ENCODE results near the gene FOXP1.

The FOXP1 gene

DNA sequence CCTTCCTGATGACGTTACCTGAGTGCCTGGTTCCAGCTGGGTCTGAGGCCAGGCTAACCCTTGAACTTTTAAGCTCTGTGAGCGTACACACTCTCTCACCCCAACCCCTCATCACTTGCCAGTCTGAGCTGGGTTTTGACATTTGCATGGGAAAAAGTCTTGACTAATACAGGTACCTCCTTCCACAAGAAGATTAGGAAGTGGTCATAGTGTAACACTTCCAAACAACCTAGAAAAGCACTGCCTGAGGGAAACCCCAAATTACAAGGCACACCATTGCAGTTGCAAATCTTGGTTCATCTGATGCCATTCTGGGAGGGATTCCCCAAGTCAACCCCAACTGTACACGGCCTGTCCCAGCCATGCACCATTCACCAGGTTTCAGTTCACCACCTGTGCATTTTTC lies 499.8 kb downstream of the FOXP1 start:
- Histone ChIP-seq H3F3A (ENCODE audit: insufficient read depth, low read length) (no peaks in the 10 kb centered on the region), H3K9ac (ENCODE audit: low read length) (no peak overlapping the region), H3K27me3 (ENCODE audit: insufficient read depth, low read length) (no peaks in the 10 kb centered on the region), H3K27ac (ENCODE audit: low read depth, low read length, poor library complexity, severe bottlenecking) (no peak overlapping the region), H3K9me3 (ENCODE audit: low read length) (no peaks in the 10 kb centered on the region), H3K4me3 (ENCODE audit: low read depth, low read length, poor library complexity, severe bottlenecking) (no peak overlapping the region), H2AFZ (ENCODE audit: low read length) (no peak overlapping the region), H3K9me2 (ENCODE audit: low read depth, low read length) (no peaks in the 10 kb centered on the region), H3K4me2 (ENCODE audit: low read length) (no peak overlapping the region), H3K79me2 (ENCODE audit: insufficient read depth, low read length) (peaks cover 54% of the 10 kb centered on the region), H3K36me3 (ENCODE audit: insufficient read depth, low read length) (peaks cover 34% of the 10 kb centered on the region), H4K20me1 (ENCODE audit: insufficient read depth, low read length) (0 out of 2 replicates have a peak, but pooled peaks cover 5% of the 10 kb centered on the region), H3K4me1 (ENCODE audit: insufficient read depth, low read length, severe bottlenecking) (peaks cover 20% of the 10 kb centered on the region)
- TF ChIP-seq, protein P1, sequence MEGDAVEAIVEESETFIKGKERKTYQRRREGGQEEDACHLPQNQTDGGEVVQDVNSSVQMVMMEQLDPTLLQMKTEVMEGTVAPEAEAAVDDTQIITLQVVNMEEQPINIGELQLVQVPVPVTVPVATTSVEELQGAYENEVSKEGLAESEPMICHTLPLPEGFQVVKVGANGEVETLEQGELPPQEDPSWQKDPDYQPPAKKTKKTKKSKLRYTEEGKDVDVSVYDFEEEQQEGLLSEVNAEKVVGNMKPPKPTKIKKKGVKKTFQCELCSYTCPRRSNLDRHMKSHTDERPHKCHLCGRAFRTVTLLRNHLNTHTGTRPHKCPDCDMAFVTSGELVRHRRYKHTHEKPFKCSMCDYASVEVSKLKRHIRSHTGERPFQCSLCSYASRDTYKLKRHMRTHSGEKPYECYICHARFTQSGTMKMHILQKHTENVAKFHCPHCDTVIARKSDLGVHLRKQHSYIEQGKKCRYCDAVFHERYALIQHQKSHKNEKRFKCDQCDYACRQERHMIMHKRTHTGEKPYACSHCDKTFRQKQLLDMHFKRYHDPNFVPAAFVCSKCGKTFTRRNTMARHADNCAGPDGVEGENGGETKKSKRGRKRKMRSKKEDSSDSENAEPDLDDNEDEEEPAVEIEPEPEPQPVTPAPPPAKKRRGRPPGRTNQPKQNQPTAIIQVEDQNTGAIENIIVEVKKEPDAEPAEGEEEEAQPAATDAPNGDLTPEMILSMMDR (IDR thresholded peaks at IDR 0.05; ENCODE audit: low read length) = no peak
- TF ChIP-seq EZH2 (IDR thresholded peaks at IDR 0.05; ENCODE audit: borderline replicate concordance, low read length) = no peak

DNA sequence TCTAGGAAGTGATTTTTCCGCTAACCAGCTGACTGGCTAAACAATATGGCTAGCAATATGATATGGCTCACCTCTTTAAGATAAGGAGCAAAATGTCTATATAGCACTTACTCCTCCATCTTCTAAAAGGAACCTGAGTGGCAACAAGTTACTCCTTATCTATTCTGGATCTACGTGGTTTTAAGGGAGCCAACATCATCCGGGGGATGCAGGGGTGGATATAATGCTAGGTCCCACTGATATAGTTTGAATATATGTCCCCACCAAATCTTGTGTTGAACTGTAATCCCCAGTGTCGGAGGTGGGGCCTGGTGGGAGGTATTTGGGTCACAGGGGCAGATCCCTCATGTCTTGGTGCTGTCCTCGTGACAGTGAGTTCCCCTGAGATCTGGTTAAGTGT lies 500.7 kb downstream of the FOXP1 start:
- H3K4me3 ChIP-seq (ENCODE audit: low read depth, low read length, poor library complexity, severe bottlenecking) = no peak overlapping the region
- peaks cover 11% of the 10 kb centered on the region for H3K4me1 ChIP-seq (ENCODE audit: insufficient read depth, low read length, severe bottlenecking)
- H3K27ac ChIP-seq (ENCODE audit: low read depth, low read length, poor library complexity, severe bottlenecking) = no peak overlapping the region
- no peak overlapping the region for H2AFZ ChIP-seq (ENCODE audit: low read length)
- no peak overlapping the region for H3K4me2 ChIP-seq (ENCODE audit: low read length)
- peaks cover 34% of the 10 kb centered on the region for H3K36me3 ChIP-seq (ENCODE audit: insufficient read depth, low read length)
- H3K9me3 ChIP-seq (ENCODE audit: low read length) = no peaks in the 10 kb centered on the region
- H3K79me2 ChIP-seq (ENCODE audit: insufficient read depth, low read length) = peaks cover 54% of the 10 kb centered on the region
- H3K9me2 ChIP-seq (ENCODE audit: low read depth, low read length) = no peaks in the 10 kb centered on the region
- H3K27me3 ChIP-seq (ENCODE audit: insufficient read depth, low read length) = no peaks in the 10 kb centered on the region
- H3K9ac ChIP-seq (ENCODE audit: low read length) = no peak overlapping the region
- no peak for TF ChIP-seq EZH2 (IDR thresholded peaks at IDR 0.05; ENCODE audit: borderline replicate concordance, low read length)
- TF ChIP-seq, protein P1 (IDR thresholded peaks at IDR 0.05; ENCODE audit: low read length) = no peak
- H4K20me1 ChIP-seq (ENCODE audit: insufficient read depth, low read length) = 0 out of 2 replicates have a peak, but pooled peaks cover 5% of the 10 kb centered on the region
- H3F3A ChIP-seq (ENCODE audit: insufficient read depth, low read length) = no peaks in the 10 kb centered on the region

DNA sequence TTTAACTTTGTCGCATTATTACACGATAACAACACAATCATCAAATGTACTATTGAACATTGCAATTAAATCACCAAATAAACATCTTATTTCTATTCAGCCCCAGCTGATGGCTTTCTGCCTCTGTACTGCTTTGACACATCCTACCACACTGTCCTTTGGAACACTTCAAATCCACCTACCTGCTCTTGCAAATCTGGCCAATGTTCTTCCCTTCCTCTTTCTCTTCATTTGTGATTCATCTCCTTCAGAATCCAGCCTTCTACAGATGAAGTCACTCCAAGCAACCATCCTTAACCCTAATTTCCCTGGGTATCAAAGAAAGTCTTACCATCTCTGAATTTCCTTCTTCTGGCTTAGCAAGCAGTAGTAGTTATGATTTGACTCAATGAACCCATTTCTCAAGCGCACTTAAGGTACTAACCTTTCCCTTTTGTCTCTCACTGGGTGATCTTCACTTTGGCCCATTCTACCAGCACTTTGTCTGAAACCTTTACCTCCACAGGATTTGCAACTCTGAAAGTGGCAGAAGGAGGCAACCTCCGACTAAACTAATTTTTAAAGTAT lies 502.9 kb downstream of the FOXP1 start:
- Histone ChIP-seq H3K4me3 (ENCODE audit: low read depth, low read length, poor library complexity, severe bottlenecking) (no peak overlapping the region), H3F3A (ENCODE audit: insufficient read depth, low read length) (no peaks in the 10 kb centered on the region), H2AFZ (ENCODE audit: low read length) (no peak overlapping the region), H3K4me2 (ENCODE audit: low read length) (no peak overlapping the region), H3K9me3 (ENCODE audit: low read length) (no peaks in the 10 kb centered on the region), H3K9ac (ENCODE audit: low read length) (no peak overlapping the region), H3K4me1 (ENCODE audit: insufficient read depth, low read length, severe bottlenecking) (no peaks in the 10 kb centered on the region), H3K27me3 (ENCODE audit: insufficient read depth, low read length) (no peaks in the 10 kb centered on the region), H3K27ac (ENCODE audit: low read depth, low read length, poor library complexity, severe bottlenecking) (no peak overlapping the region), H4K20me1 (ENCODE audit: insufficient read depth, low read length) (0 out of 2 replicates have a peak, but pooled peaks cover 2% of the 10 kb centered on the region), H3K79me2 (ENCODE audit: insufficient read depth, low read length) (peaks cover 39% of the 10 kb centered on the region), H3K9me2 (ENCODE audit: low read depth, low read length) (no peaks in the 10 kb centered on the region), H3K36me3 (ENCODE audit: insufficient read depth, low read length) (peaks cover 31% of the 10 kb centered on the region)
- no peak for TF ChIP-seq EZH2 (IDR thresholded peaks at IDR 0.05; ENCODE audit: borderline replicate concordance, low read length)
- TF ChIP-seq, protein P1 (IDR thresholded peaks at IDR 0.05; ENCODE audit: low read length) = no peak
